NCI-H510A treated with DMSO at 0.1 percent for 48 hours (cell line): ENCODE results near the gene ADARB2.

Experiments
- DNase-seq: peaks from one replicate; lab custom pipeline; 2025; lab: John Stamatoyannopoulos, UW

ADARB2 gene

DNA sequence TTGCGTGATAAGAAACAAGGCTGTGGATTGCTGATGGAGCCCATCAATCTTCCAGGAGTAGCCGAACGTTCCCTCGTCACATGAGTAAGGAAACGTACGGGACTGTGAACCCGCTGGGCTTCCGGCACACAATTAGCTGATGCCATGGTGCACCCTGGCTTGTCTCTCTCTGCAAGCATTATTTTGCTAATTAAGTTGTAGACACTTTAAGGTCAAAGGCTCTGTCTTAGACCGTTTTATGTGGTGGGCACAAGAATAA lies 50.9 kb downstream of the ADARB2 start:
- DNase-seq: no peak

DNA sequence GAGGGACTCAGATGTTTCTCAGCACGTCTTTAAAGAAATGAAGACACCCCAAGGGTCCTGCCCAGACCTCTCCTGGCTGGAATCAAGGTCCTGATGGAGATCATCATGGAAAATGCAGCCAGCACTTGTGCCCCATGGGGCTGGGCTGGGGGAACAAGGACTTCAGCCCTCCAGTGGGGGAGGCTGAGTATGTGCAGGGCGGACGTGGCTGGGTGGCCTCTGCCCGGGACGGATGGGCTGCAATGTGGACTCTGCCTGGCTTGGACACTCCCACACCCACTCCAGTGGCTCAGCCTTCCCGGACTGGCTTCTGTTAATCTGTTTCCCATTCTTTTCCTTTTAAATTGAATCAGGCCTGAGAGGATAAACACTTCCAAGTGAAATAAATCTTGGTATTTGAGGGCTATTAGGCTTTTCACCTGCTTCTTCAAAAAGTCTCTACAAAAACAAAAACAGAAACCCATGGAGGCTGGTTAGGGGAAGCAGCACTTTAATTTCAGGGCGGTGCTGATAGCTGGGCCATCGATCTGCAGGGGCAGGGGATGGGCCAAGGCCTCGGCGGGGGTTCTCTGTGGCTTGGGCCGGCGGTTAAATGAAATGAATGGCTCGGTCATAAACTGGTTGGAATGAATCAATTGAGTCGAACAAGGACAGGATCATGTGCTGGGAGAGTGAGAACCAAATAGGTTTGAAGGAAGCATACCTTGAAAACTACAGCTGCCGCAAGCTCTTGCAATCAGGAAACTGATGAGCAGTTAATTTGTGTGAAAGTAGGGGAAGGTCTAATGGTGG lies 51.4 kb downstream of the ADARB2 start:
- DNase-seq: no peak

GRCh38 chr10:1684991-1685390 lies 52.3 kb downstream of the ADARB2 start:
- no peak for DNase-seq

GRCh38 chr10:1683649-1684048 lies 53.7 kb downstream of the ADARB2 start:
- no peak for DNase-seq

GRCh38 chr10:1679821-1680650 lies 57.3 kb downstream of the ADARB2 start:
- DNase-seq: no peak

DNA sequence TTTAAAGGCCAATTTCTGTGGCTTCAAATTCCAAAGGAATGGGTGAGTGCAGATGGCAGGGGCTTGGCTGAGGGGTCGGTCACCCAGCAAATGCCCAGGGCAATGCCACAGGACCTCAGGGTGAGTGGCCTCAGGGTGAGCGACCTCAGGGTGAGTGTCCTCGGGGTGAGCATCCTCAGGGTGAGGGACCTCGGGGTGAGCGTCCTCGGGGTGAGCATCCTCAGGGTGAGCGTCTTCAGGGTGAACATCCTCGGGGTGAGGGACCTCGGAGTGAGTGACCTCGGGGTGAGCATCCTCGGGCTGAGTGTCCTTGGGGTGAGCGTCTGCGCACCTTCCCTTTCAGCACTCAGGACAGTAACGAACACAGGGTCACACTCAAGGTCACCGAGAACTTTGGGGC lies 59.2 kb downstream of the ADARB2 start:
- DNase-seq: no peak

DNA sequence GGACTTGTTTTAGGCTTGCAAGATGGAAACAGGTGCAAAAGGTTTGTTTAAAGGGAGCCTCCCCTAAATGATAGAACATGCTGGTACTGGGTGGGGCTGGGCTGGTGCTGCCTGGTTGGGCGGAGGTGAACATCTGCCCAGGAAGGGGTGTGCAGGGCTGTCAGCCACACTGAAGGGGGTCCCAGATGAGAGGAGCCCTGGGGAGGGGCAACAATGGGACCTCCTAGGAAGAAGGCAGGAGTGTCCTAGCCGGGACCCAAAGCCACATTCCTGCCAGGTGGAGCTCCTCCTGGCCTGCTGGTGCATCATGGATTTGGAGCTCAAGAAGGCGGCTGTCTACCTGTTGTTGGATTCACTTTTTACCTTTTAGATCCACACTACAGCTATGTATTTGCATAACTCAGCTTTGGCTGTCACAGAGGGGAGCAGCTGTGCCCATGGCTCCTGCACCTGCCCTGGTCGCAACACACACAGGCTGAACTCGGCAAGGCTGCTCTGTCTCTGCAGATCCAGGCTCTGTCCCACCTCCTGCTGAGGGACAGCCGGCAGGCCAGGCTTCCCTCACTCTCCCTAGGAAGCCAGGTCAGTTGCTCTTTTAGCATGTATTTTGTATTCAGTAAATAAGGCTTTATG lies 59.9 kb downstream of the ADARB2 start:
- no peak for DNase-seq

GRCh38 chr10:1674501-1674900 lies 62.8 kb downstream of the ADARB2 start:
- no peak for DNase-seq

- DNase-seq: no peak
Measured at GRCh38 chr10:1673568-1674345, 63.6 kb downstream of the ADARB2 start.

GRCh38 chr10:1672001-1672781 lies 65.1 kb downstream of the ADARB2 start:
- no peak for DNase-seq

DNA sequence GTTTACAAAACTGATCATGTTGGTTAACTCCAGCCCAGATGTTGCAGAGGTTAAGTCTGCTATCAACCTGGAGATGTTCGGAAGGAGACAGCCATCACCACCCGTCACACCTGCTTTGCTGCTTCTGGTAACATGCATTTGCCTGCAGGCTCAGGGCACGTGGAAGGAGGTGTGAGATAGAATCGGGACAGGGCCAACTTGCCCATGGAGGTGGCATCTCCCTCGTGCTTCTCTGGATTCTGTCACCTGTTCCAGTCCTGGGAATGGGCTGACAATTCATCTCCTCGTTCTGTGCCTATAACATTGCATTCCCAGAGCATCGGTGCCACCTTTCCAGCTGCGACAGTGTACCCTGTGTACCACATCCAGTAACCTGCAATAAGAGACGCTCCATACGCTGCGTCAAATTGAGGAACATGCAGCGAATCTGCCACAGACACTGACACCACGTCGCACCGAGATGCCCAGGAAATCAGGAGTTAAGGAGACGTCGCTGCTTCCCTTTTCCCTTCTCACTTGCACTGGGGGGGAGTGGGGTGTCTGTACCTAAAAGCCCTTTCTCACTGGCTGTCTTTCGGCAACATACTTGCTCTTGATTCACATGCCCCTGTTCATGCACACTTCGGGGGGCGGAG lies 65.8 kb downstream of the ADARB2 start:
- DNase-seq: no peak

GRCh38 chr10:1670541-1671365 lies 66.6 kb downstream of the ADARB2 start:
- no peak for DNase-seq

- no peak for DNase-seq
Measured at GRCh38 chr10:1669433-1669832, 67.9 kb downstream of the ADARB2 start.

- no peak for DNase-seq
Measured at GRCh38 chr10:1668399-1668798, 68.9 kb downstream of the ADARB2 start.

- no peak for DNase-seq
Measured at GRCh38 chr10:1667392-1667791, 69.9 kb downstream of the ADARB2 start.

DNA sequence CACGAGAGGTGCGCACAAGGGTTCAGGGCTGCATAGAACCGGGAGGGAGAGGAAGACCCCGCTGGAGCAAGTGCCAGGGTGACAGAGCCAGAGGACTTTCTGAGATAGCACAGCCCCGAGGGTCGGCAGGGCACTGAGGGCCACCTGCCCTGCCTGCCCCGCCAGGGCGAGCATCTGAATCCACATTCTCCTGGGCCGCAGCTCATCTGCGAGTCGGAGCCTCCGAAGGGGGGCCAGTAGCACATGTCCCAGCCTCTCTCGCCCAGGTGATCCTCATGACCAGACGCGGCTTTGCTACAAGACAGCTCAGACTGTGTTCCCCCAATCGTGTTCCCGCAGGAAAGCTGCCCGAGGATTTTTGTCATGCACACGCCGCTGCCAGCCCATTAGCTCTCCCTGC lies 71.2 kb downstream of the ADARB2 start:
- no peak for DNase-seq

DNA sequence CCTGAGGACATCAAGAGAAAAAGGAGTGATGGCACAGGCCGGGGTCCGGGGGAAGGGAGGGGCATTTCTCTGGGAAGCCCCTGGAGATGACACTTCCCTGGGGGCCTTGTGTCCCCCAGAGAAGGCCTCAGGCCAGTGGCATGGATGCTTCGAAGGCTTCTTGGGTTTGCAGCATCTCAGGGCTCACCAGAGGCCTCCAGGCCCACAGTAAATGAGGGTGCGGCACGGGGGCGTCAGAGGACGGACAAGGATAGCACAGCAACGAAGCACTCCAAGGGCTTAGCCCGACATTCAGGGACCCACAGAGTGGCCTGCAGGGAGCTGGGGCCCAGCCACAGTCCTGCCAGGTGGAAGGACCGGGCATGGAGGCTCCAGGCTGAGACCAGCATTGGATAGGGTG lies 71.6 kb downstream of the ADARB2 start:
- no peak for DNase-seq

- no peak for DNase-seq
Measured at GRCh38 chr10:1665021-1665661, 72.2 kb downstream of the ADARB2 start.

- DNase-seq: no peak
Measured at GRCh38 chr10:1664333-1664964, 72.9 kb downstream of the ADARB2 start.
